ENCODE measurements around the gene TAF11L14. TPM values are rescaled to one million over a fixed set of nuclear protein-coding genes. Genes with fewer than 3 reads are reported as not detected.
"Not testable (repeated sequence)": the region's sequence is repeated elsewhere in the genome, so short reads cannot be mapped to it uniquely, and the experiment has no call there.

The TAF11L14 gene
- total and polyA plus RNA-seq, 9 of the 15 experiments (the other 6 are each of a cell fraction or from before 2014, with no cell fraction given): not detected

GRCh38 chr5:17590860-17591259 is 43.4 kb upstream of the TAF11L14 start, which contains the start of gene TAF11L8:
Gene TAF11L8 (minus strand): TSS chr5:17590960.
- H3K9me3 ChIP-seq (replicated peaks; ENCODE audit: control insufficient read depth, insufficient read depth, low read depth, low read length); H2AFZ ChIP-seq (ENCODE audit: low read depth, low read length); POLR2A ChIA-PET; DNase-seq (ENCODE audit: extremely low read depth in 1 of 4, low spot score in 3 of 4); H3K27ac ChIP-seq (ENCODE audit: extremely low read depth, low read depth, low read length); H4K20me1 ChIP-seq (replicated peaks; ENCODE audit: control insufficient read depth, insufficient read depth, low read length); FAIRE-seq; H3K4me1 ChIP-seq (replicated peaks in 1 of 2; ENCODE audit: control insufficient read depth in 2 of 2, insufficient read depth in 2 of 2, low read length in 2 of 2); BruUV-seq (replicated peaks); H3K36me3 ChIP-seq (ENCODE audit: control insufficient read depth, insufficient read depth, low read length); H3K4me3 ChIP-seq; H3K9ac ChIP-seq (ENCODE audit: insufficient read depth in 1 of 2, low read depth in 2 of 2, low read length in 2 of 2); H3K4me2 ChIP-seq (ENCODE audit: insufficient read depth, low read length); H3K9me1 ChIP-seq (ENCODE audit: control insufficient read depth, insufficient read depth, low read length); H3K27me3 ChIP-seq (ENCODE audit: control insufficient read depth in 2 of 2, insufficient read depth in 2 of 2, low read length in 2 of 2); H3K79me2 ChIP-seq (ENCODE audit: control insufficient read depth, insufficient read depth, low read length); CTCF ChIA-PET (ENCODE audit: low intra/inter-chr PET ratio); intact Hi-C loops (cut with micrococcal nuclease); ATAC-seq: not testable (repeated sequence)
- in situ Hi-C loops (cut with MboI): loop anchor here (10.0 to 25.0 kb wide), 3 partner anchors 106 to 679 kb away; no protein-coding TSS in a partner anchor
- no CpG with 5 or more reads among the region's 16 CpGs for WGBS (ENCODE audit: insufficient coverage, low coverage, missing lambda C conversion rate)

- CTCF ChIA-PET (ENCODE audit: low intra/inter-chr PET ratio); H3K9me1 ChIP-seq (ENCODE audit: control insufficient read depth, insufficient read depth, low read length); H3K79me2 ChIP-seq (ENCODE audit: control insufficient read depth, insufficient read depth, low read length); ATAC-seq; intact Hi-C loops (cut with micrococcal nuclease); H3K4me1 ChIP-seq (replicated peaks in 1 of 2; ENCODE audit: control insufficient read depth in 2 of 2, insufficient read depth in 2 of 2, low read length in 2 of 2); H3K27me3 ChIP-seq (ENCODE audit: control insufficient read depth in 2 of 2, insufficient read depth in 2 of 2, low read length in 2 of 2); H2AFZ ChIP-seq (ENCODE audit: low read depth, low read length); H3K9me3 ChIP-seq (replicated peaks; ENCODE audit: control insufficient read depth, insufficient read depth, low read depth, low read length); H3K36me3 ChIP-seq (ENCODE audit: control insufficient read depth, insufficient read depth, low read length); H3K4me3 ChIP-seq; POLR2A ChIA-PET; FAIRE-seq; H4K20me1 ChIP-seq (replicated peaks; ENCODE audit: control insufficient read depth, insufficient read depth, low read length); BruUV-seq (replicated peaks); H3K27ac ChIP-seq (ENCODE audit: extremely low read depth, low read depth, low read length); H3K4me2 ChIP-seq (ENCODE audit: insufficient read depth, low read length); H3K9ac ChIP-seq (ENCODE audit: insufficient read depth in 1 of 2, low read depth in 2 of 2, low read length in 2 of 2); DNase-seq (ENCODE audit: extremely low read depth in 1 of 4, low spot score in 3 of 4): not testable (repeated sequence)
- in situ Hi-C loops (cut with MboI): loop anchor here (10.0 to 25.0 kb wide), 3 partner anchors 109 to 682 kb away; no protein-coding TSS in a partner anchor
- WGBS (ENCODE audit: insufficient coverage, low coverage, missing lambda C conversion rate): 14% methylated on average over 2 of the region's 15 CpGs
Measured at GRCh38 chr5:17594255-17594654, 40.0 kb upstream of the TAF11L14 start, which contains the start of gene TAF11L9. Gene TAF11L9 (minus strand): TSS chr5:17594394.

GRCh38 chr5:17597728-17598127 is 36.5 kb upstream of the TAF11L14 start, which contains the start of gene TAF11L10:
Gene TAF11L10 (minus strand): TSS chr5:17597828.
- H3K4me1 ChIP-seq (replicated peaks in 1 of 2; ENCODE audit: control insufficient read depth in 2 of 2, insufficient read depth in 2 of 2, low read length in 2 of 2); H3K4me3 ChIP-seq; H3K9ac ChIP-seq (ENCODE audit: insufficient read depth in 1 of 2, low read depth in 2 of 2, low read length in 2 of 2); H3K27me3 ChIP-seq (ENCODE audit: control insufficient read depth in 2 of 2, insufficient read depth in 2 of 2, low read length in 2 of 2); H3K36me3 ChIP-seq (ENCODE audit: control insufficient read depth, insufficient read depth, low read length); H2AFZ ChIP-seq (ENCODE audit: low read depth, low read length); BruUV-seq (replicated peaks); FAIRE-seq; intact Hi-C loops (cut with micrococcal nuclease); POLR2A ChIA-PET; H3K9me1 ChIP-seq (ENCODE audit: control insufficient read depth, insufficient read depth, low read length); CTCF ChIA-PET (ENCODE audit: low intra/inter-chr PET ratio); H3K27ac ChIP-seq (ENCODE audit: extremely low read depth, low read depth, low read length); H3K4me2 ChIP-seq (ENCODE audit: insufficient read depth, low read length); ATAC-seq; H4K20me1 ChIP-seq (replicated peaks; ENCODE audit: control insufficient read depth, insufficient read depth, low read length); H3K9me3 ChIP-seq (replicated peaks; ENCODE audit: control insufficient read depth, insufficient read depth, low read depth, low read length); DNase-seq (ENCODE audit: extremely low read depth in 1 of 4, low spot score in 3 of 4); H3K79me2 ChIP-seq (ENCODE audit: control insufficient read depth, insufficient read depth, low read length): not testable (repeated sequence)
- in situ Hi-C loops (cut with MboI): loop anchor here (10.0 to 25.0 kb wide), 3 partner anchors 113 to 685 kb away; no protein-coding TSS in a partner anchor
- no CpG with 5 or more reads among the region's 15 CpGs for WGBS (ENCODE audit: insufficient coverage, low coverage, missing lambda C conversion rate)

GRCh38 chr5:17603880-17604279 is 30.4 kb upstream of the TAF11L14 start, which contains the start of gene TAF11L11:
Gene TAF11L11 (plus strand): TSS chr5:17604183.
- H3K4me1 ChIP-seq (replicated peaks in 1 of 2; ENCODE audit: control insufficient read depth in 2 of 2, insufficient read depth in 2 of 2, low read length in 2 of 2); POLR2A ChIA-PET; intact Hi-C loops (cut with micrococcal nuclease); DNase-seq (ENCODE audit: extremely low read depth in 1 of 4, low spot score in 3 of 4); H3K36me3 ChIP-seq (ENCODE audit: control insufficient read depth, insufficient read depth, low read length); H3K9me3 ChIP-seq (replicated peaks; ENCODE audit: control insufficient read depth, insufficient read depth, low read depth, low read length); H3K9me1 ChIP-seq (ENCODE audit: control insufficient read depth, insufficient read depth, low read length); H3K27me3 ChIP-seq (ENCODE audit: control insufficient read depth in 2 of 2, insufficient read depth in 2 of 2, low read length in 2 of 2); FAIRE-seq; ATAC-seq; H3K4me3 ChIP-seq; H3K79me2 ChIP-seq (ENCODE audit: control insufficient read depth, insufficient read depth, low read length); CTCF ChIA-PET (ENCODE audit: low intra/inter-chr PET ratio); H3K4me2 ChIP-seq (ENCODE audit: insufficient read depth, low read length); BruUV-seq (replicated peaks); H2AFZ ChIP-seq (ENCODE audit: low read depth, low read length); H3K27ac ChIP-seq (ENCODE audit: extremely low read depth, low read depth, low read length); H4K20me1 ChIP-seq (replicated peaks; ENCODE audit: control insufficient read depth, insufficient read depth, low read length); H3K9ac ChIP-seq (ENCODE audit: insufficient read depth in 1 of 2, low read depth in 2 of 2, low read length in 2 of 2); in situ Hi-C loops (cut with MboI): not testable (repeated sequence)
- WGBS (ENCODE audit: insufficient coverage, low coverage, missing lambda C conversion rate): 0% methylated on average over 6 of the region's 6 CpGs

Data from K562 (cell line).